ENCODE data around the gene TXNDC16. TPM values are rescaled to one million over a fixed set of nuclear protein-coding genes. Genes with fewer than 3 reads are reported as not detected.

Gene TXNDC16
- total RNA-seq, 2 donors from 2014 or later = 11.5 to 17.5 TPM

- Histone ChIP-seq H3K9ac (ENCODE audit: extremely low read depth, low read length, poor library complexity, severe bottlenecking) (no peak overlapping the region), H3K9me3 (ENCODE audit: control insufficient read depth, low read length) (no peaks in the 10 kb centered on the region), H3K27ac (ENCODE audit: low read depth, low read length) (no peak overlapping the region), H3K4me1 (ENCODE audit: control insufficient read depth, insufficient read depth, low read length) (peaks cover 10% of the 10 kb centered on the region), H3K4me3 (ENCODE audit: low read length) (no peak overlapping the region), H3K27me3 (ENCODE audit: control insufficient read depth, insufficient read depth, low read length, poor library complexity, severe bottlenecking) (no peaks in the 10 kb centered on the region), H3K36me3 (ENCODE audit: control insufficient read depth, insufficient read depth, low read length) (no peaks in the 10 kb centered on the region)
- DNase-seq = no peak
- Mint-ChIP-seq H3K4me1 (peaks cover 13% of the 10 kb centered on the region), H3K36me3 (ENCODE audit: low read depth) (no peaks in the 10 kb centered on the region), H3K27ac (no peak overlapping the region), H3K27me3 (ENCODE audit: insufficient read depth) (no peaks in the 10 kb centered on the region), H3K9me3 (peaks cover 4% of the 10 kb centered on the region), H3K4me3 (no peak overlapping the region)
- WGBS, 2 experiments (ENCODE audit: insufficient coverage in 1 of 2, insufficient read length in 1 of 2) = 76 to 85% methylated on average over 5 to 8 of the region's 8 CpGs
- peak; percentile 44 for TF ChIP-seq CTCF (conservative IDR thresholded peaks at IDR 0.05)
Measured at GRCh38 chr14:52399921-52400595, 152.2 kb downstream of the TXNDC16 start.

- H3K36me3 Mint-ChIP-seq (ENCODE audit: low read depth) = no peaks in the 10 kb centered on the region
- no peaks in the 10 kb centered on the region for H3K27me3 Mint-ChIP-seq (ENCODE audit: insufficient read depth)
- no peak overlapping the region for H3K4me3 ChIP-seq (ENCODE audit: low read length)
- no peaks in the 10 kb centered on the region for H3K36me3 ChIP-seq (ENCODE audit: control insufficient read depth, insufficient read depth, low read length)
- no peak overlapping the region for H3K4me3 Mint-ChIP-seq
- no peaks in the 10 kb centered on the region for H3K27me3 ChIP-seq (ENCODE audit: control insufficient read depth, insufficient read depth, low read length, poor library complexity, severe bottlenecking)
- DNase-seq = no peak
- 93 to 100% methylated on average over 1 to 5 of the region's 5 CpGs for WGBS, 2 experiments (ENCODE audit: insufficient coverage in 1 of 2, insufficient read length in 1 of 2)
- peaks cover 4% of the 10 kb centered on the region for H3K9me3 Mint-ChIP-seq
- no peak overlapping the region for H3K9ac ChIP-seq (ENCODE audit: extremely low read depth, low read length, poor library complexity, severe bottlenecking)
- no peak for TF ChIP-seq CTCF (conservative IDR thresholded peaks at IDR 0.05)
- no peak overlapping the region for H3K27ac Mint-ChIP-seq
- no peak overlapping the region for H3K27ac ChIP-seq (ENCODE audit: low read depth, low read length)
- H3K4me1 ChIP-seq (ENCODE audit: control insufficient read depth, insufficient read depth, low read length) = peaks cover 10% of the 10 kb centered on the region
- H3K9me3 ChIP-seq (ENCODE audit: control insufficient read depth, low read length) = no peaks in the 10 kb centered on the region
- H3K4me1 Mint-ChIP-seq = peaks cover 13% of the 10 kb centered on the region
Measured at GRCh38 chr14:52399104-52399503, 153.2 kb downstream of the TXNDC16 start.

GRCh38 chr14:52397844-52398243 is 154.5 kb downstream of the TXNDC16 start:
- Mint-ChIP-seq H3K27me3 (ENCODE audit: insufficient read depth) (no peaks in the 10 kb centered on the region), H3K4me3 (no peak overlapping the region), H3K27ac (no peak overlapping the region), H3K4me1 (peaks cover 13% of the 10 kb centered on the region), H3K36me3 (ENCODE audit: low read depth) (no peaks in the 10 kb centered on the region), H3K9me3 (peaks cover 4% of the 10 kb centered on the region)
- H3K27me3 ChIP-seq (ENCODE audit: control insufficient read depth, insufficient read depth, low read length, poor library complexity, severe bottlenecking) = no peaks in the 10 kb centered on the region
- no peak for TF ChIP-seq CTCF (conservative IDR thresholded peaks at IDR 0.05)
- peaks cover 10% of the 10 kb centered on the region for H3K4me1 ChIP-seq (ENCODE audit: control insufficient read depth, insufficient read depth, low read length)
- H3K27ac ChIP-seq (ENCODE audit: low read depth, low read length) = no peak overlapping the region
- no peaks in the 10 kb centered on the region for H3K9me3 ChIP-seq (ENCODE audit: control insufficient read depth, low read length)
- H3K9ac ChIP-seq (ENCODE audit: extremely low read depth, low read length, poor library complexity, severe bottlenecking) = no peak overlapping the region
- H3K36me3 ChIP-seq (ENCODE audit: control insufficient read depth, insufficient read depth, low read length) = no peaks in the 10 kb centered on the region
- WGBS, 2 experiments (ENCODE audit: insufficient coverage in 1 of 2, insufficient read length in 1 of 2) = 95 to 100% methylated on average over 4 to 5 of the region's 5 CpGs
- no peak overlapping the region for H3K4me3 ChIP-seq (ENCODE audit: low read length)
- DNase-seq = no peak
